Ovary (tissue), 3 donors: Measurements from ENCODE around the gene APCDD1.
"Not testable (repeated sequence)": the region's sequence is repeated elsewhere in the genome, so short reads cannot be mapped to it uniquely, and the experiment has no call there.

ENCODE experiments used
- EP300 ChIP-seq: sonication (generic); formaldehyde crosslinking; IDR thresholded peaks from one replicate; pipeline ENCODE4 v1.6.1; 2017; ENCODE audit warnings: antibody characterized with exemption
- POLR2A ChIP-seq: fragments of 450-650 bp; IDR thresholded peaks from one replicate; pipeline ENCODE4 v1.6.1; 2017; ENCODE audit warnings: antibody characterized with exemption, mild to moderate bottlenecking, moderate library complexity
- TF ChIP-seq, protein P1 (sequence below), 3 donors: fragments of 450-650 bp in 2 of 3; fragments of 200-600 bp in 1 of 3; IDR thresholded peaks; one replicate each; pipeline versions ENCODE4 v1.5.1 to v1.8.0; 2016 to 2022; ENCODE audit warnings: antibody characterized with exemption in 3 of 3, mild to moderate bottlenecking in 1 of 3
- donor health status: DM: no; HTN: no; CAD: no.

DNA sequence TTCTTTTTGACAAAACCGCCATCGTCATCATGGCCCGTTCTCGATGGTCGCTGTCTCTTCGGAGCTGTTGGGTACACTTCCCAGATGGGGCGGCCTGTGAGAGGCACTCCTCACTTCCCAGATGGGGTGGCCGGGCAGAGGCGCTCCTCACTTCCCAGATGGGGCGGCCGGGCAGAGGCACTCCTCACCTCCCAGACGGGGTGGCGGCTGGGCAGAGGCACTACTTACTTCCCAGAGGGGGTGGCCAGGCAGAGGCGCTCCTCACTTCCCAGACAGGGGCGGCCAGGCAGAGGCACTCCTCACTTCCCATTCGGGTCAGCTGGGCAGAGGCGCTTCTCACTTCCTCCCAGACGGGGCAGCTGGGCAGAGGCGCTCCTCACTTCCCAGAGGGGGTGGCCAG lies 51.5 kb downstream of the APCDD1 start:
- not testable (repeated sequence) for TF ChIP-seq POLR2A, EP300
- TF ChIP-seq, protein P1, sequence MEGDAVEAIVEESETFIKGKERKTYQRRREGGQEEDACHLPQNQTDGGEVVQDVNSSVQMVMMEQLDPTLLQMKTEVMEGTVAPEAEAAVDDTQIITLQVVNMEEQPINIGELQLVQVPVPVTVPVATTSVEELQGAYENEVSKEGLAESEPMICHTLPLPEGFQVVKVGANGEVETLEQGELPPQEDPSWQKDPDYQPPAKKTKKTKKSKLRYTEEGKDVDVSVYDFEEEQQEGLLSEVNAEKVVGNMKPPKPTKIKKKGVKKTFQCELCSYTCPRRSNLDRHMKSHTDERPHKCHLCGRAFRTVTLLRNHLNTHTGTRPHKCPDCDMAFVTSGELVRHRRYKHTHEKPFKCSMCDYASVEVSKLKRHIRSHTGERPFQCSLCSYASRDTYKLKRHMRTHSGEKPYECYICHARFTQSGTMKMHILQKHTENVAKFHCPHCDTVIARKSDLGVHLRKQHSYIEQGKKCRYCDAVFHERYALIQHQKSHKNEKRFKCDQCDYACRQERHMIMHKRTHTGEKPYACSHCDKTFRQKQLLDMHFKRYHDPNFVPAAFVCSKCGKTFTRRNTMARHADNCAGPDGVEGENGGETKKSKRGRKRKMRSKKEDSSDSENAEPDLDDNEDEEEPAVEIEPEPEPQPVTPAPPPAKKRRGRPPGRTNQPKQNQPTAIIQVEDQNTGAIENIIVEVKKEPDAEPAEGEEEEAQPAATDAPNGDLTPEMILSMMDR (IDR thresholded peaks at IDR 0.05) = not testable (repeated sequence)
